ENCODE results near the gene PYM1. TPM values are rescaled to one million over a fixed set of nuclear protein-coding genes. Genes with fewer than 3 reads are reported as not detected.

PYM1 gene
- total and polyA plus RNA-seq, 2 of the 13 experiments (the other 11 are each of a cell fraction or from before 2014, with no cell fraction given), result 44.0 to 51.8 TPM

DNA sequence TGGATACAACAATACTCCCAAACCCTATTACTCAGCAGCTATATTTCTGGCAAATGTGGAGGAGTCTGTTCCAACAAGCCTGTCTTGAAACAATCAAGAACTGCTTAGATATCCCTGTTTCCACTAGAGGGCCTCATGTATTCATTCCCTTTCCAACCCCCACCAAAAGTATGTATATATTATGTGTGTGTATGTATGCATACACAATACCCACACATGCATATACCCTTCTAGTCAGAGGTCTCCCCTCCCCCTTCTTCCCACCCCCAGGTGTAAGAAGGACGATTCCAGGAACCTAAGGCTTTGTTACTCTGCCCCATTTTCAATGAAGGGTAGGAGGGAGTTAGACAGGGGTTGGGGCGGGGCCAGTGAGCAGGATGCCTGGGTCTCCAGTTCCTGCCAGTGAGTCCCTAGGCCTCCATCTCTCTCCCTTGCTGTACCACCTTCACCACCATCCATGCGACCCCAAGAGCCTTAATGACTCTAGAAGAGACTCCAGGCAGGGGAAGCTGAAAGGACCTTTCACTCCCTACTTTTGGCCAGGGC lies 3.1 kb upstream of the PYM1 start, which contains the start of gene DGKA:
Gene DGKA, plus strand, starts transcription at position 392 of the 546 bp plus-strand sequence. CDS start 5,342 bp downstream, outside the sequence.
- ChIA-PET CTCF (ENCODE audit: low intra/inter-chr PET ratio, low total read pairs) (interaction anchor here (1.5 kb wide), 1 partner anchor 9 kb away, joined by 5 read pairs; no protein-coding TSS in a partner anchor), POLR2A (interaction anchor here (0.6 to 10.5 kb wide), 9 partner anchors 22 to 173 kb away, joined by 3 to 108 read pairs (median 4); partner anchors contain the start of genes DNAJC14, ORMDL2, PA2G4 and RAB5B)
- ATAC-seq (peak; percentile 36), FAIRE-seq (peak; percentile 56), DNase-seq (ENCODE audit: low spot score) (peak; percentile 65)
- Histone ChIP-seq H3K9ac (ENCODE audit: insufficient read depth, low read depth, low read length) (peak within 1 kb of the TSS; percentile 61), H4K20me1 (ENCODE audit: insufficient read depth, low read length) (no peaks in the 10 kb centered on the region), H3K79me2 (ENCODE audit: insufficient read depth, low read length) (peaks cover 20% of the 10 kb centered on the region), H3K27me3 (ENCODE audit: control insufficient read depth in 1 of 2, insufficient read depth in 2 of 2, low read length in 2 of 2) (peaks cover 0 to 11% of the 10 kb centered on the region in 2 experiments; a peak in 1 of 5 replicates), H3K4me2 (ENCODE audit: low read depth, low read length) (peak within 1 kb of the TSS; percentile 97), H3K4me1 (ENCODE audit: insufficient read depth, low read length) (peaks cover 52% of the 10 kb centered on the region), H3K9me3 (ENCODE audit: low read length) (no peaks in the 10 kb centered on the region), H3K4me3 (replicated peaks in 1 of 3; ENCODE audit: insufficient read depth in 1 of 3, low read depth in 2 of 3, low read length in 3 of 3) (peak within 1 kb of the TSS; percentile 70 to 80 (median 80)), H2AFZ (ENCODE audit: low read length) (no peak within 1 kb of the TSS), H3K36me3 (replicated peaks in 1 of 2; ENCODE audit: control insufficient read depth in 1 of 2, insufficient read depth in 2 of 2, low read length in 2 of 2) (no peaks in the 10 kb centered on the region), H3K27ac (ENCODE audit: extremely low read length, insufficient read depth, low read length) (peak within 1 kb of the TSS; percentile 42)
- intact Hi-C loops (cut with micrococcal nuclease; ENCODE audit: unreplicated experiment) (loop anchor here (1.0 to 5.0 kb wide), 2 partner anchors 110 to 194 kb away; partner anchors contain the start of gene RPS26), in situ Hi-C loops (cut with HindIII; ENCODE audit: extremely low pct_ligation_motif_present, low pct_unique_long_range_greater_than_20kb) (no loop called here)
- no TSS peak for BruUV-seq (replicated peaks)
- 29% methylated on average over 3 of the region's 3 CpGs for WGBS (ENCODE audit: low lambda C conversion rate)
- no peak for TF ChIP-seq ZNF225 (CRISPR knock-in tag; IDR thresholded peaks at IDR 0.05)
- no peak for TF ChIP-seq HNRNPH1 (optimal IDR thresholded peaks at IDR 0.05; ENCODE audit: low read depth, low read length)
- TF ChIP-seq GATAD1 (CRISPR knock-in tag; IDR thresholded peaks at IDR 0.05), result 0 out of 2 replicates have a peak, but pooled peaks have one; percentile 31
- TF ChIP-seq CENPT (CRISPR knock-in tag; IDR thresholded peaks at IDR 0.05; ENCODE audit: low read depth), result no peak
- no peak for TF ChIP-seq FLYWCH1 (CRISPR knock-in tag; IDR thresholded peaks at IDR 0.05)
- TF ChIP-seq GZF1 (CRISPR knock-in tag; IDR thresholded peaks at IDR 0.05), result no peak
- TF ChIP-seq, protein P1, sequence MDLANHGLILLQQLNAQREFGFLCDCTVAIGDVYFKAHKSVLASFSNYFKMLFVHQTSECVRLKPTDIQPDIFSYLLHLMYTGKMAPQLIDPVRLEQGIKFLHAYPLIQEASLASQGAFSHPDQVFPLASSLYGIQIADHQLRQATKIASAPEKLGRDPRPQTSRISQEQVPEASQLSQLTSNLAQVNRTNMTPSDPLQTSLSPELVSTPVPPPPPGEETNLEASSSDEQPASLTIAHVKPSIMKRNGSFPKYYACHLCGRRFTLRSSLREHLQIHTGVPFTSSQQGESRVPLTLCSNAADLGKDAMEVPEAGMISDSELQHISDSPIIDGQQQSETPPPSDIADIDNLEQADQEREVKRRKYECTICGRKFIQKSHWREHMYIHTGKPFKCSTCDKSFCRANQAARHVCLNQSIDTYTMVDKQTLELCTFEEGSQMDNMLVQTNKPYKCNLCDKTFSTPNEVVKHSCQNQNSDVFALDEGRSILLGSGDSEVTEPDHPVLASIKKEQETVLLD (CRISPR knock-in tag; IDR thresholded peaks at IDR 0.05; ENCODE audit: low read depth), result no peak
- no peak for TF ChIP-seq ZBTB3 (CRISPR knock-in tag; IDR thresholded peaks at IDR 0.05; ENCODE audit: borderline replicate concordance, low read depth)
- no peak for TF ChIP-seq EED (CRISPR knock-in tag; IDR thresholded peaks at IDR 0.05)
- peak; percentile 21 for TF ChIP-seq TEAD3 (CRISPR knock-in tag; optimal IDR thresholded peaks at IDR 0.05; ENCODE audit: borderline replicate concordance)
- TF ChIP-seq PHF8 (CRISPR knock-in tag; IDR thresholded peaks at IDR 0.05), result no peak
- TF ChIP-seq ZFYVE20 (CRISPR knock-in tag; IDR thresholded peaks at IDR 0.05; ENCODE audit: borderline replicate concordance, low read depth), result no peak
- 0 out of 2 replicates have a peak, but pooled peaks have one; percentile 11 for TF ChIP-seq THAP11 (CRISPR knock-in tag; IDR thresholded peaks at IDR 0.05)
- no peak for TF ChIP-seq KDM5B (CRISPR knock-in tag; IDR thresholded peaks at IDR 0.05; ENCODE audit: borderline replicate concordance)
- TF ChIP-seq, protein P2, sequence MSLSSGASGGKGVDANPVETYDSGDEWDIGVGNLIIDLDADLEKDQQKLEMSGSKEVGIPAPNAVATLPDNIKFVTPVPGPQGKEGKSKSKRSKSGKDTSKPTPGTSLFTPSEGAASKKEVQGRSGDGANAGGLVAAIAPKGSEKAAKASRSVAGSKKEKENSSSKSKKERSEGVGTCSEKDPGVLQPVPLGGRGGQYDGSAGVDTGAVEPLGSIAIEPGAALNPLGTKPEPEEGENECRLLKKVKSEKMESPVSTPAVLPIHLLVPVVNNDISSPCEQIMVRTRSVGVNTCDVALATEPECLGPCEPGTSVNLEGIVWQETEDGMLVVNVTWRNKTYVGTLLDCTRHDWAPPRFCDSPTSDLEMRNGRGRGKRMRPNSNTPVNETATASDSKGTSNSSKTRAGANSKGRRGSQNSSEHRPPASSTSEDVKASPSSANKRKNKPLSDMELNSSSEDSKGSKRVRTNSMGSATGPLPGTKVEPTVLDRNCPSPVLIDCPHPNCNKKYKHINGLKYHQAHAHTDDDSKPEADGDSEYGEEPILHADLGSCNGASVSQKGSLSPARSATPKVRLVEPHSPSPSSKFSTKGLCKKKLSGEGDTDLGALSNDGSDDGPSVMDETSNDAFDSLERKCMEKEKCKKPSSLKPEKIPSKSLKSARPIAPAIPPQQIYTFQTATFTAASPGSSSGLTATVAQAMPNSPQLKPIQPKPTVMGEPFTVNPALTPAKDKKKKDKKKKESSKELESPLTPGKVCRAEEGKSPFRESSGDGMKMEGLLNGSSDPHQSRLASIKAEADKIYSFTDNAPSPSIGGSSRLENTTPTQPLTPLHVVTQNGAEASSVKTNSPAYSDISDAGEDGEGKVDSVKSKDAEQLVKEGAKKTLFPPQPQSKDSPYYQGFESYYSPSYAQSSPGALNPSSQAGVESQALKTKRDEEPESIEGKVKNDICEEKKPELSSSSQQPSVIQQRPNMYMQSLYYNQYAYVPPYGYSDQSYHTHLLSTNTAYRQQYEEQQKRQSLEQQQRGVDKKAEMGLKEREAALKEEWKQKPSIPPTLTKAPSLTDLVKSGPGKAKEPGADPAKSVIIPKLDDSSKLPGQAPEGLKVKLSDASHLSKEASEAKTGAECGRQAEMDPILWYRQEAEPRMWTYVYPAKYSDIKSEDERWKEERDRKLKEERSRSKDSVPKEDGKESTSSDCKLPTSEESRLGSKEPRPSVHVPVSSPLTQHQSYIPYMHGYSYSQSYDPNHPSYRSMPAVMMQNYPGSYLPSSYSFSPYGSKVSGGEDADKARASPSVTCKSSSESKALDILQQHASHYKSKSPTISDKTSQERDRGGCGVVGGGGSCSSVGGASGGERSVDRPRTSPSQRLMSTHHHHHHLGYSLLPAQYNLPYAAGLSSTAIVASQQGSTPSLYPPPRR (CRISPR knock-in tag; IDR thresholded peaks at IDR 0.05; ENCODE audit: borderline replicate concordance), result no peak
- TF ChIP-seq, protein P3, sequence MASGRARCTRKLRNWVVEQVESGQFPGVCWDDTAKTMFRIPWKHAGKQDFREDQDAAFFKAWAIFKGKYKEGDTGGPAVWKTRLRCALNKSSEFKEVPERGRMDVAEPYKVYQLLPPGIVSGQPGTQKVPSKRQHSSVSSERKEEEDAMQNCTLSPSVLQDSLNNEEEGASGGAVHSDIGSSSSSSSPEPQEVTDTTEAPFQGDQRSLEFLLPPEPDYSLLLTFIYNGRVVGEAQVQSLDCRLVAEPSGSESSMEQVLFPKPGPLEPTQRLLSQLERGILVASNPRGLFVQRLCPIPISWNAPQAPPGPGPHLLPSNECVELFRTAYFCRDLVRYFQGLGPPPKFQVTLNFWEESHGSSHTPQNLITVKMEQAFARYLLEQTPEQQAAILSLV (CRISPR knock-in tag; IDR thresholded peaks at IDR 0.05; ENCODE audit: borderline replicate concordance), result no peak
- no peak for TF ChIP-seq BRD4 (CRISPR knock-in tag; IDR thresholded peaks at IDR 0.05)
- TF ChIP-seq TGIF2 (CRISPR knock-in tag; IDR thresholded peaks at IDR 0.05), result no peak

Data from HepG2 (cell line).